Endometrium (tissue), 2 donors: ENCODE measurements around the gene RIBC1.
"Not testable (repeated sequence)": the region's sequence is repeated elsewhere in the genome, so short reads cannot be mapped to it uniquely, and the experiment has no call there.

Experiments used
- FAIRE-seq: peaks from 2 replicates; lab custom pipeline; 2012; peaks lifted over from hg19 to GRCh38; lab: Jason Lieb, UNC
- donor health status: control.
- donor health status: control.

The RIBC1 gene

DNA sequence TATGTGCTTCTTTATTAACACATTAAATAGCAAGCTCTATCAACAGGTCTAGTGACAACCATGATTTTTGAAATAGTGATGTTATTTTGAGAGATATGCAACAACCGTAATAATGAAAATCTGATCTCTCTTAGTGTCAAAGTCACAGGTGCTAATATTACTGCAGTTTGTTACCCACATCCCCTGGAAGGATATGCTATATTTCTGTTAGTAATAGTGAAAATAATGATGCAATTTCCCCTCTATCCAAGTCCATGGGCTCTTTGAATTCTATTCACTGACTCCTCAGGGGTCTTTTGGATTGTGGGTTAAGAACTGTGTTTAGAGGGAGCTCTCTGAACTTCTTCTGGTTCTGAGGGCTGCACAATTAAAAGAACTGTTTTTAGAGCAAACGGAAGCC lies 14.5 kb downstream of the RIBC1 start:
- no peak for FAIRE-seq

DNA sequence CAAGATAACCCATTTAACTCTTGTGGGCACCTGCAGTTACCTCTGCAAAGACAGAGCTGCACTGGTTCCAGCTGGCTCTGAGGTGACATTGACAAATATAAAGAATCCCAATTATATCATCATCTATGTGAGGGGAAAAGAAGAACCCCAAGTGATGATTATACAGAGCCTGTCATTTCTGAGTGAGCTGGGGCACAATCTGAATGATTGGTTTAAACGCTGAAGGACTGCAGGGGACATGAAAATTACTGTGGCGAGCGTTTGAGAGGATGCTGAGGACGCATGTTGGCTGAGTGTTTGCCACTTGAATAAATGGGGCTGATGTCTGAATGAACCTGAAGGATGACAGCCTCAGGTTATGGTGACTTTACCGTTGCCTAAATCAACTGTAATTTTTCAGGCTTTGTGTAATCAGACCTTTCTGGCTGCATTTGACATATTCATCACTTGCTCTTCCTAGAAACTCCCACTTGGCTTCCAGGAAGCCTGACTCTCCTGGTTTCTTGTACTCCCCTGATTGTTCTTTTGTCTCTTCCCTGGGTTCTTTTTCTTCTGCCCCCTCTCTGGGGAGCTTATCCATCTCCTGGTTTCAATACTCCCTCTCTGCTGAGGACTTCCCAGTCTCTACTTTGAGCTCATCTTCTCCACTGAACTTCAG lies 15.6 kb downstream of the RIBC1 start:
- FAIRE-seq: no peak

DNA sequence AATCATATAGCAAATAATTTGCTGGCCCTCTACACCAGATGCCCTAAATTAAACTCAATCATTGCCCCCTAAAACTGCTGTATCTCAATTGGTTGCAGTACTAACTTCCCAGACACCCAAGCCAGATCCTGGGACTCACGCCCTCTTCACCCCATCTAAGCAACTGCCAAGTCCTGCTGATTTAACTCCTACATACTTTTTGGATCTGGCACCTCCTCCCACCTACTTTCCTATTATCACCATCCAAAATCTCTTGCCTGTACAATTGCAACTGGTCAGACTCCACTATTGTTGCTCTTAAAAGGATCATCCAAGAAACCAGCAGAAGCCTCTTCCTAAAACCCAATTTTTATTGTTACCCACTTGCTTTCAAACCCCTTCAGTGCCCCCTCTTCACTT lies 16.2 kb downstream of the RIBC1 start:
- no peak for FAIRE-seq

DNA sequence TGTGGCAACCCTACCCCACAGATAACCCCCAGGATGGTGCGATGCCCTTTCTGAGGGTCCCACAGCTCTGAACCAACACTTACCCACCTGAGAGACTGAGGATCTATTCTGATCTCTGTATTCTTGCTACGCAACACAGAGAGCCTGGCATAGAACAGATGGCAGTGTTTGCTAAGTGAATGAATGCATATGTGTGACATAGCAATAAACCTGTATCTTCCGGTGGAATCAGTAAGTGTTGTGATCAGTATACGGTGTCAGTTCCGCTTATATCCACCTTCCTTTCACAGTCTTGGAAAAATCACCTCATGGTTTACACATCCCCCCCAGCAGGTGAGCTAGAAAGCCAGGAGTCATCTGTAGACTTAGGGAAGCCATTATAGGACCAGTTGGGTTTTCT lies 17.4 kb downstream of the RIBC1 start:
- no peak for FAIRE-seq

DNA sequence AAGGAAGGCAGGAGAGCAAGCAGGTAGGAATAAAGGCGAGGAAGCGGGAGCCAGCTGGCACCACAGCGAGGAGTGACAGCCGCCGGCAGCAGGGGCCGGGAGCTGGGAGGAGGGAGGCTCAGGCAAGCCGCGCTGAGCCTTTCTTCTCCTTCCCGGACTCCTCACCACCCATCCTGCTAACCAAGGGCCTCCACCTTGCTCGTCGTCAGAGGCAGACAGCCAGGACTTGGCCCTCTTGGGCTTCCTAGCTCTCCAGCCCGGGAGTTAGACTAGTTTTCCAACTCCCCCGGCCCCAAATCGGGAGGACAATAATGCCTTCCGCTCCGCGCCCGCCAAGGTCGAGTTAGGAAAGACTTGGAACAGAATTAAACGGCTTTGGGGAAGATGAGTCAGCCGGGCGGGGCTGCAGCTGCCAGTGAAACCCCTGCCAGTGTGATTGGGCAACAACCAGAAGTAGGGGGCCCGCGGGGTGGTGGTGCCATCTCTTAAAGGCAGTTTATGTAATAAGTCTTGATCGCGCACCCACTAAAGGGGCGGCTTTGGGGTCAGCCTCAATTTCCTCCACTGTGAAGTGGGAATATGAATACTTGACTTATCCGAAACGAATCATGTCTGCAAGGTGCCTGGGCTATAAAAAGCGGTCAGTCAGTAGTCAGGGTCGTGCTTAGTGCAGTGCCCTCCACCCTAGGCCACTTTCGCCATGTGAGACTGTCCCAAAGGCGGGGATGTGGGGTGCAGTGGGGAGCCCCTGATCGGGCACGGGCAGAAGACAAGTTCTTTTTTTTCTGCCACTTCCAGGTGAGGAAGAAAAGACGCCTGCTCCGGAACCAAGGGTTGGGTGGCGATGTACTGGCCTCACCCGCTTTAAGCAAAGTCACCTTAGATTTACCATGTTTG lies 18.2 kb downstream of the RIBC1 start:
- FAIRE-seq: no peak

DNA sequence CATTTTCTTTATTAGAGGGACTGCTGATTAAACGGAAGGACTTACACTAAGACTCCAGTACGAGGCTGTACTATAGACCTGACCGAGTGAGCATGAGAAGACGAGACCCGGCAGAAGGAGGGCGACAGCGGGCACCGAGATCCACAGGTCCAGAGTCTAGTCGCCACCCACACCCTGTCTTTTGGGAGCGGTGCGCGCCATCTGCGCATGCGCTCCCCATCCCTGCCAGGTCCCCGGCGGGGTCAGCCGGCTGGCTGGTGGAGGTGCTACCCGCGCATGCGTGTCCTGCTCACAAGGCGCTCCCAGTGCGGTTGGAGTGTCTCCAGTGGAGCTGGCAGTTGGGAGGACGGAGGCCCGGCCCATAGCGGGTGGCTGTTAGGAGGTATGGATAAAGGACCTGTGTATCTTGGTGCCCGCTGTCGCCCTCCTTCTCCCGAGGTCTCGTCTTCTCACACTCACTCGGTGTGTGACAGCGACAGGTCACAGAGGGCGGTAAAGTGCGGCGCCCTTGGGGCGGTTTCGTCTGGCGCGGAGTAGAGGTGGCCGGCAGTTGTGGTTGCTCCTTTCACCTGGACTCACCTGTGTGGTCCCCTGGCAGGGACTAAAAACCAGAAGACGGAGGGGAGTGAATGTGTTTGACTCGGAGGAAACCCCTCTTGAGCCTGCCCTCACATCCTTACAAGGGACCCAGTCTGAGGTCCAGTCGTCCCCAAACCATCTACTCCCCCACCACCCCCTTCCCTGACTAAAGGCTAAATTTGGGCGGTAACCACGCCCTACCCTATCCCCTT lies 19.1 kb downstream of the RIBC1 start:
- no peak for FAIRE-seq

DNA sequence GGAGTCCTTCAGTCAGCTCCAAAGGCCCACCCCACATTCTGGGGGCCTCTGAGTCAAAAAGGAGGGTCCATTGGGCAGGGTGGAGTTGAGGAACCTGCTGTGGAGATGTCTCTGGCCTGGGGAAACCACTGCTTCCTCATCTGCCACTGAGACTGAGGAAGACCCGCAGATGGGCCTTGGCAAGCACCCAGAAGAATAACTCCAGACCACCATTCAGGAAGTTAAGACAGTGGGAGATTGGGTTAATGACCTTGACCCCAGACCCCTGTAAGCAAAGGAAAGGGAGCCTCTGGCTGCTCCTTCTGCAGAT lies 19.6 kb downstream of the RIBC1 start:
- FAIRE-seq: no peak

DNA sequence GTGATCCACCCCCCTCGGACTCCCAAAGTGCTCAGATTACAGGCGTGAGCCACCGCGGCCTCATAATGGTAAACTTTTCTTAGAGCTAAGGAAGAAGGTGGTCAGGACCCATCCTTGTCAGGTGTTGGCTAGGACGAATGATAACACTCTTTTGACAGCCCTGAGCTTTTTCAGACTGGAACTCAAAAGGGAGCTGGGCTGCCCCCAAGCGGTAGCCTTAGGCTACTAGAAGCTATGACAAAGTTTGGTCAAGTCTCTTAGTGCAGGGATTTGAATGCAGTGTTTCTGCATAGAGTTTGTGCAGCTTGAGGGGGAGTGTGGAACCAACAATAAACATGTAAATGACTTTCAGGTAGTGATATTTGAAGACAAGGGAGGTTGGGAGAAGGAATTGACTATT lies 23.3 kb downstream of the RIBC1 start:
- FAIRE-seq: no peak

DNA sequence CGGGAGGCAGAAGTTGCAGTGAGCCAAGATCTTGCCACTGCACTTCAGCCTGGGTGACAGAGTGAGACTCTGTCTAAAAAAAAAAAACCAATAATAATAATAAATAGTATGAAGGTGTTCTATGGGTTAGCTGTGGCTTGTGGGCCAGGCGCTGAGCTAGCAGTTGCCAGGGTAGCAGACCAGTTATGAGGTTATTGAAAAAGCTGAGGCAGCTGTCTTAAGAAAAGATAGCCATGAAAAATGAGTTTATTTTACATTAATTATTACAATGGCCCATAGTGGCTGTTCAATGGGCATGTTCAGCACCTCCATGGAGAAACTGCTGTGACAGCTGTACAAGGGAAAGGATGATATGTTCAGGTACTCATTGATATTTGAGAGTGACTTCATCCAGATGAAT lies 24.8 kb downstream of the RIBC1 start:
- no peak for FAIRE-seq

DNA sequence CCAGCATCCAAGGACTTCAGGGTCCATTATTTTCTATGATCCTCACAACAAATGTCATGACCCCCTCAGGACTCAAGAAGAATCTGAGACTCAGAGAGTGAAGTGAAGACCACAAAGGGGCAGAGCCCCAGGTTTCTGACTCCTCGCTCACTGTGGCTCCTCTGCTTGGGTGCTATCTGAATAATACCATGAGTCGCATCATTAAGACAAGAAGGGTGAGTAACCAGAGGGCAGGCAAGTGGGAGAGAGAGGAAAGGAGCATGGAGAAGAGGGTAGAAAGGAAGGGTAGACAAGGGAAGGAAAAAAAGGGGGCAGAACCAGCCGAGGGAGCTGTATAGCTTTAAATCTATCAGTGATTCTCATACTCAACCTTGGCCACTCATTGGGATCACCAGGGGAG lies 27.0 kb downstream of the RIBC1 start:
- no peak for FAIRE-seq

DNA sequence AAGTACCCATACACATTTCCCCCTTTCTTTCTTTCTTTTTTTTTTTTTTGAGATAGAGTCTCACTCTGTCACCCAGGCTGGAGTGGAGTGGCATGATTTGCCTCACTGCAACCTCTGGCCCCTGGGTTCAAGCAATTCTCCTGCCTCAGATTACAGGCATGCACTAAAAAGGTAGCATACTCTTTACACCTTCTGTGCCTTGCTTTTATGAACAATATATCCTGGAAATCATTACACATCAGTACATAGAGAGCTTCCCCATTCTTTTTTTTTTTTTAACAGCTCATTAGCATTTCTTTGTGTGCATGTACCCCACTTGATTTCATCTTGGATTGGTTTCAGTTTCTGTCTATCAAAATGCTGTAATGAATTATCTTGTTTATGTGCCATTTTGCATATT lies 30.1 kb downstream of the RIBC1 start:
- no peak for FAIRE-seq

DNA sequence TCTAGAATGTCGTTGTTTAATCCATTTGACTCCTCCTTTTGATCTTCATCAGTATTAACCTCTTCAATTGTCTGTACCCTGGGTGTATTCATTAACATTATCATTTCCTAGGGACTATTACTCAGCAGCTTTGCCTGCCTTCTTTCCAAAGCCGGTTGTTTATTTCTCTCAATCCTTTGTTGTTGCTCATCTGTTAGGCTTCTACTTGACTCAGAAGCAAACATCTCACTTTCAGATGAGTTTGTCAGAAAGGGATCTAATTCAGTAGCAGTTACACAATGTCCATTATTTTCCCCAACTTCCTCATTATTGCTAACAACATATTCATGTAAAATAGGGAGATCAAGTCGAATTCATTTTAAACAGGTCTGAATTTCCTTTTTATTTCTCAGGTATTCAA lies 33.6 kb downstream of the RIBC1 start:
- FAIRE-seq: no peak

DNA sequence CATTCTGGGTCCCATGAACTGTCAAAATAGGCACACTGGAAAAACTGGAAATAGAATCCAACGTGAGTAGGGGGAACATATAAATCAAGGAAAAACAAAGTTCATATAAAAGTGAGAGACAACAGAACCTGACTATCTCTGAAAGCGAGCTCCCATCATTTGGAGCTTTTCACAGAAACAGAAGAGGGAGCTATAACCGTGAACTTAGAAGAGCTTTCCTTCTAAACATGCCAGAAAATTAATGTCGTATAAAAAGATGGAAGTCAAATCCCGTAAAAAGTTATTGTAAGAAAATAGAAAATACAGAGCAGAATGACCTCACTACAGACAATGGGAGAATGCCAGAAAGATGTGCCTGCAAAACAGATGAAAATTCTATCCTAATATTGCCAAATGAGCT lies 35.4 kb downstream of the RIBC1 start:
- FAIRE-seq: peak; percentile 29

DNA sequence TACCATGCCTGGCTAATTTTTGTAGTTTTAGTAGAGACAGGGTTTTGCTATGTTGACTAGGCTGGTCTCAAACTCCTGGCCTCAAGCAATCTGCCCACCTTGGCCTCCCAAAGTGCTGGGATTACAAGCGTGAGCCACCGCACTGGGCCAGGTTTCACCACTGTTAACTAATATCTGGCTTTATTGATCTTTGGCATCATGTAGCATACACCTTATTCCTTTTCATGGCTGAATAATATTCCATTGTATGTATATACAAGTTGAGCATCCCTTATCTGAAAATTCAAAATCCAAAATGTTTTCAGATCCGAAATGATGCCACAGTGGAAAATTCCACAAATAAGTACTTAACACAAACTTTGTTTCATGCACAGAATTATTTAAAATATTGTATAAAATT lies 46.0 kb downstream of the RIBC1 start:
- FAIRE-seq: not testable (repeated sequence)

DNA sequence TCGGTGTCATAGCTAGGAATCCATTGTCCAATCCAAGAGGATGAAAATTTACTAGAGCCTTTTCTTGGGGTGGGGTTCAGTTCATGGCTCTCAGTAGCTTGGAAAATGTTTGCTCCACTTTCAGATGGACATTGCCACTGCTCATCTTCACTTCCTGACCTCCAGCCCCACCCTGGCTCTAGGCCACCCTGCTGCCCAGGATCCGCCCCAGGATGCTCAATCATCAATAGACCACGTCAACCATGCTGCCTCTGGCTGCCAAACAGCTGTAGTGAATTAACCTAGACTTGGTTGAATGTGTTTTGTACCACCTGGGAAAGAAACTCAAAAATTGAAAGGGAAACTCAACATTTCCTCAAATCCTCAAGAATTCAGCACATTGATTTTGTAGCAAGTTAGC lies 48.7 kb downstream of the RIBC1 start:
- no peak for FAIRE-seq

DNA sequence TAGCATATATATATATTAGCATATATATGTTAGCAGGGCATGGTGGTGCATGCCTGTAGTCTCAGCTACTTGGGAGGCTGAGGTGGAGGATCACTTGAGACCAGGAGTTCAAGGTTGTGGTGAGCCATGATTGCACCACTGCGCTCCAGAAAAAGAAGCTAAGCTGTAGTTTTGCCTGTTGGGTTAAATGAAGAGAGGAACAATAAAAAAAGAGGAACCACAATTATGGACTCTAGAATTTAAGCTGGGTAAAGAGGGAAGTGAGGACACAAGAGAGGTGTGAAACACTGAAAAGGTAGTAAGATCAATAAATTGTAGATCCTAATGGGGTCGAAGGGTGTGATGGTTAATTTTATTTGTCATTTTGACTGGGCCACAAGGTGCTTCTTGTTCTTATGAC lies 52.0 kb downstream of the RIBC1 start:
- no peak for FAIRE-seq

DNA sequence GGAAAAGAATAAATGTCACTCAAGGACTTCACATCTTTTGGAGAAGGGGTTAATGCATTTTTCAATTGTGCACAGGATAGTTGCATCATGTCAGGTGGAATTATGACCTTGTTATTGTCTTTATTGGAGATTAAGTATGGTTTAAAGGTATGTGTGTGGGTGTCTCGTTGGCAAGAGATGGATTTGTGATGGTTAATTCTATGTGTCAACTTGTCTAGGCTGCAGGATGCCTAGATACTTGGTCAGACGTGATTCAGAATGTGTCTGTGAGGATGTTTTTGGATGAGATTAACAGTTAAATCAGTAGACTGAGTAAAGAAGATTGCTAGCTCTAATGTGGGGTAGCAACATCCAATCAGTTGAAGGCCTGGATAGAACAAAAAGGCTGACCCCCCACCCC lies 53.7 kb downstream of the RIBC1 start:
- FAIRE-seq: no peak

DNA sequence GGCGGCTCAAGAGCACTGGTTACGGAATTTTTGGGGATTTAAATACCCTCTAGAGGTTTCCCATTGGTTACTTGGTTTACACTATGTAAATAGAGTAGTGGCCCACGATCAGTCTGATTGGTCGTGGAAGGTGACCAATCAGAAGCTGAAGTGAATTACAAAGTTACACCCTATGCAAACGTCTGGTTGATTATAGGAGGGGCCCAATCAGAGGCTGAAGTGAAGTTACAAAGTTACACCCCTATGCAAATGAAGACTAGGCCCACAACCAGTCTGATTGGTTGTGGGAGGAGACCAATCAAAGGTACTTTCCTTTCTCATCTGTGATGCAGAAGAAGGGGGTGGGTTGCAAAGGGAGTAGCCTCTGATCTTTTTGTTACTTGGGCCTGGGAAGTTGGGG lies 56.6 kb downstream of the RIBC1 start:
- no peak for FAIRE-seq
